ENCODE results near the gene CCDC201.

CCDC201 gene

GRCh38 chr7:45893374-45893995 lies 20.6 kb upstream of the CCDC201 start:
- DNase-seq (ENCODE audit: low spot score), result no peak

- DNase-seq (ENCODE audit: low spot score), result no peak
Measured at GRCh38 chr7:45892407-45893035, 19.6 kb upstream of the CCDC201 start.

GRCh38 chr7:45891462-45892402 lies 18.9 kb upstream of the CCDC201 start:
- DNase-seq (ENCODE audit: low spot score), result no peak

- DNase-seq (ENCODE audit: low spot score), result peak; percentile 5
Measured at GRCh38 chr7:45890902-45891461, 18.1 kb upstream of the CCDC201 start.

GRCh38 chr7:45890125-45890901 lies 17.4 kb upstream of the CCDC201 start:
- no peak for DNase-seq (ENCODE audit: low spot score)

- no peak for DNase-seq (ENCODE audit: low spot score)
Measured at GRCh38 chr7:45889367-45890067, 16.6 kb upstream of the CCDC201 start.

GRCh38 chr7:45888993-45889366 lies 16.1 kb upstream of the CCDC201 start:
- no peak for DNase-seq (ENCODE audit: low spot score)

GRCh38 chr7:45888185-45888992 lies 15.5 kb upstream of the CCDC201 start, which contains the start of gene IGFBP1:
TSS of gene IGFBP1 (plus strand) at chr7:45888488. CDS start at chr7:45888653, 165 bp downstream.
- DNase-seq (ENCODE audit: low spot score), result no peak

GRCh38 chr7:45886931-45887667 lies 14.2 kb upstream of the CCDC201 start:
- DNase-seq (ENCODE audit: low spot score), result no peak

GRCh38 chr7:45885264-45885882 lies 12.5 kb upstream of the CCDC201 start:
- DNase-seq (ENCODE audit: low spot score), result no peak

GRCh38 chr7:45884136-45884535 lies 11.3 kb upstream of the CCDC201 start:
- no peak for DNase-seq (ENCODE audit: low spot score)

GRCh38 chr7:45882465-45882810 lies 9.6 kb upstream of the CCDC201 start:
- no peak for DNase-seq (ENCODE audit: low spot score)

GRCh38 chr7:45881759-45882464 lies 9.0 kb upstream of the CCDC201 start:
- DNase-seq (ENCODE audit: low spot score), result no peak

- no peak for DNase-seq (ENCODE audit: low spot score)
Measured at GRCh38 chr7:45881280-45881758, 8.4 kb upstream of the CCDC201 start.

- no peak for DNase-seq (ENCODE audit: low spot score)
Measured at GRCh38 chr7:45880433-45880860, 7.6 kb upstream of the CCDC201 start.

GRCh38 chr7:45878457-45879144 lies 5.7 kb upstream of the CCDC201 start:
- no peak for DNase-seq (ENCODE audit: low spot score)

- no peak for DNase-seq (ENCODE audit: low spot score)
Measured at GRCh38 chr7:45876519-45876918, 3.6 kb upstream of the CCDC201 start.
